Activated CD4-positive, CD25-positive, alpha-beta regulatory T cell (primary cell): Measurements from ENCODE around the gene NTRK1.

ENCODE experiments used
- DNase-seq, 4 experiments: peaks; one replicate each; lab custom pipeline; 2025; lab: John Stamatoyannopoulos, UW

NTRK1 gene

DNA sequence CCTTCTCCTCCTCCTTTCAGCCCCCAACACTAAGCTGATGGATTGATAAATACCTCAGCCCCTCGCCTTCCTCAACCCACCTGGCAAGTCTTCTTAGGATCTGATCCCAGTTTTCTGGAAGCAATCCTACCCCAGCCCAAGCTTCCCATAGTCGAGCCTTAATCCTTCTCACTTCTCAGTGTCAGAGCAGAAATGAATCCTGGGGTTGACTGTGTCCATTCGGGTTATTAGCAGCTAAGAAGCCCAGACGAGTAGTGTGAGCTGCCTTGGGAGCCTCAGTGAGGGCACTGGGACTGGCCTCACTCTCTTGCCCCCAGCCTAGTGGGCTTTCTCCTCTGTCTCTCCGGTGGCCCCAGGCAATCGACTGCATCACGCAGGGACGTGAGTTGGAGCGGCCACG is 20.4 kb downstream of the NTRK1 start:
- DNase-seq = no peak

DNA sequence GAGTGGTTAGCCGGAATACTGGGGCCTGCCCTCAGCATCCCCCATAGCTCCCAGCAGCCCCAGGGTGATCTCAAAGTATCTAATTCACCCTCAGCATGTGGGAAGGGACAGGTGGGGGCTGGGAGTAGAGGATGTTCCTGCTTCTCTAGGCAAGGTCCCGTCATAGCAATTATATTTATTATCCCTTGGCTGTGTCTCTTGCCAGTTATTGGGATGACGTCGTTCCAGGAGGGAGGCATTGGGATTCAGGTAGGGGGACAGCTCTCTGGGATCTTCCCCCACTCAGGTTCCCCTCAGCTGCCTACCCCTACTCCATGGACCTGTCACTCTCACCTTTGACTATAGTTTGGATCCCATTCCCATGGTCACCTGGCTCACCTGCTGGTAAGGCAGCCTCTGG is 21.0 kb downstream of the NTRK1 start:
- DNase-seq = no peak

- no peak for DNase-seq
Measured at GRCh38 chr1:156882543-156882942, 21.9 kb downstream of the NTRK1 start.

DNA sequence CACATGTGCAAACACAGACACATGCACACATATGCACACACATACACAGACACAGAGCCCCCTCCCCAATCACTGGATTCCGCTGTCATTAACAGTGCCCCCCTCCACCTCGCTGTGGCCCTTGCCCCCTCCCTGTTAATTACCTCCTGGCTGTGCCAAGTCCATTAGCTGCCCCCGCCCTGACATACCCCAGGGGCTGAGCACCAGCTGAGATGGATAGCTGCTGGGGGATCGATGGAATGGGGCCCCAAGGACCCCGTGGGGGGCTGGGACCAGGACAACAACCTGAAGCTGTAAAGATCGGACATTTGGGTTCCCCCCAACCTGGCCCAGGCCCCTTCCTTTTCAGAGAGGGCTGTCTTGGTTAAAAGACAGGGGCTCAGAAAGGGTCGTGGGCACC is 23.3 kb downstream of the NTRK1 start:
- DNase-seq = no peak

- no peak for DNase-seq
Measured at GRCh38 chr1:156884560-156885184, 24.0 kb downstream of the NTRK1 start.

DNA sequence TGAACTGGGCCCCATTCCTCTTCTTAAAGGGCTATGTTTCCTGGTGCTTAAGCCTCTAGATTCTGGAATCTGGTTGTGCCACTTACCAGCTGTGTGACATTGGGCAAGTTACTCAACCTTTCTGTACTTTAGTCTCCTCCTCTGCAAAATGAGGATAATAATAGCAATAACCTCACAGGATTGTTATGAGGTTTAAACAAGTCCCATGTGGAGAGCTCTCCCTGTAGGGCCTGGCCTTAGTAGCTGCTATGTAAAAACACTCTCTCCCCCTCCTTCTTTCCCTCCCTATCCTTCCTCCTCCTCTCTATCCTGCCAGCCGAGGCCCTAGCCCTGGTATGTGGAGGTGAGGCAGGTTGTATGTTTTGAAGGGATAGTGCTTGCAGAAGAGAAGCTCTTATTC is 24.6 kb downstream of the NTRK1 start:
- no peak for DNase-seq

DNA sequence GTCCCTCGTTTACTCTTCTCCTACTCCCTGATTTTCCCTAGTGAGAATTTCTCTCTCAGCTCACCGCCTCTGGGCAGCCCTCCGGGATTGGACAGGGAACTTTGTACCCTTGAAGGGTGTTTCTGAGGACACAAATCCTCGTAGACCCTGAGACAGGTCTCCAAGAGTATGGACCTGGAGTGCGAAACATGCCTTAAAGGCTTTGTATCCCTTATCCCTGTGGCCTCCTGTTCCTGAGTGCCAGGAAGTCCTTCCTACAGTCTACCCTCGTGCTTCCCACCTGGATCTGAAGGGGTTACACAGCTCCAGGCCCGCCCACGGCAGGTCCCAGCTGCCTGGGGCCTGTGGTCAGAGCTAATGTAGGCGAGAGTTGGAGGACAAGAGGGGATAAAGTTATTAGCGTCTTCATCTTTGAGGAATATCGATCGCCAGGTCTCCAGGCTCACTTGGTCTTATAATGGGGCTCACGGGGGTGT is 25.3 kb downstream of the NTRK1 start:
- DNase-seq = no peak

GRCh38 chr1:156886583-156887281 is 26.1 kb downstream of the NTRK1 start:
- no peak for DNase-seq

DNA sequence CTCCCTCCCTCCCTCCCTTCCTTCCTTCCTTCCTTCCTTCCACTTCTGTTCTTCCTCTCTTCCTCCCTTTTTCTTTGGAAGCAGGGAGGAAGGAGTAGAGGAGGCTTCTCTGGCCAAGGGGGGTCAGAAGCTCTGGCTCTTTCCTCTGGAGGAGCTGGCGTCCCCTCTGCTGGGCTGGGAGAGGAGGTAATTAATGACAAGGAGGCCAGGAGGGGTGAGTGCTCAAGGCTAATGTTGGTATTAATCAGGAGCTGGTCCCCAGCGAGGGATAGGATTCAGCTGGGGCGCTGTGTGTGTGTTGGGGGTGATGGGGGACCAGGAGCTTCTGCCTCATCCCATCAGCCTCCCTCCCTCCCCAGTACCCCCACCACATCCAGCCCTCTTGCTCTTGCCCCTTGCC is 26.7 kb downstream of the NTRK1 start:
- no peak for DNase-seq

DNA sequence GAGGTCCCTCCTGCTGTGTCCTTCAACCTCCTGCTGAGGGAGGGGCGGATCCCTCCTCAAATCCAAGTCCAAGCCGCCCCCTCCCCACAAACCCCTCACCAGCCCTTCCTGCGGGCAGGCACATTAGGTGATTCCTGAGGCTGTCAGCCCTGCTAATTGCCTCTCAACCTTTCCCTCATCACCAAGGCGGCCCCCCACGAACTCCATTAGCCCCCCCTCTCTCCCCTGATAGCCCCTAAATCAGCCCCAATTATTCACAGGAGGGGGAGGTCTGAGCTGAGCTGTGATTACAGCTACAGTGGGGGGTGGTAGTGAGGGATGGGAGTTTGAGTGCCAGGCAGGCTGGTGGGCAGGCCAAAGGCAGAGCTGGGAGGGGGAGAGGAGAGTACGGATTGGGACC is 27.1 kb downstream of the NTRK1 start:
- DNase-seq = no peak

DNA sequence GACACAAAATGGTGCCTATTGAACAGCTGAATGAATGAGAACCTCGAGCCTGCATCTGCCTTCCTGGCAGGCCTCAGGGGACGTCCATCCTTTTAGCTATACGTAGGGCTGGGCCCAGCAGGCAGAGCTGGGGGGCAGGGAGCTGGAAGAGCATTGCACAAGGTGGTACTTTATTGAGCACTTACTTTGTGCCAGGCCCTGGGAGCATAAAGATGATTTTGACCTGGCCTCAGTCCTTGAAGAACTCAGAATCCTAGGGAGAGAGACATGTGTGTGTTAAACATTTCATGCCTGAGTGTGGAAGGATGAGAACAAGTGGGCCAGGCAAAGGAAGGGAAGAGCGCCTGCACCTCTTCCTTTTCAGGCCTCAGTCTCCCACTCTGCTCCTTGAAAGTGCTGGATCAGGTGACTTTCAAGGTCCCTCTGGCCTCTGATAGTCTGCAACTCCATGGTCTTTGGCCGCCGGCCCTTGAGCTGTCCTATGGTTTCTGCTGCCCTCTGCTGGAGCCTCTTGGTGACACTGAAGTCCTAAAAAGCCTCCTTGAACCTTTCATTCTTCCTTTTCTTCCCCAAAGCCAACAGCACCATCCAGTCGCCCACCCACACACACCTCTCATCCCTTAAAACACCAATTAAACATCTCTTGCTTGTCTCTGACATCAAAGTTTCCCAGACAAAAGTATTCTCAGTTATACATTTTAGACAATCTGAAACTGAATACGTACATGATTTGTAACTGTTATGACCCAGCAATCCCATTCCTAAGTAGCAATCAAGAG is 29.3 kb downstream of the NTRK1 start:
- peak; percentile 10 to 35 (median 19) for DNase-seq

DNA sequence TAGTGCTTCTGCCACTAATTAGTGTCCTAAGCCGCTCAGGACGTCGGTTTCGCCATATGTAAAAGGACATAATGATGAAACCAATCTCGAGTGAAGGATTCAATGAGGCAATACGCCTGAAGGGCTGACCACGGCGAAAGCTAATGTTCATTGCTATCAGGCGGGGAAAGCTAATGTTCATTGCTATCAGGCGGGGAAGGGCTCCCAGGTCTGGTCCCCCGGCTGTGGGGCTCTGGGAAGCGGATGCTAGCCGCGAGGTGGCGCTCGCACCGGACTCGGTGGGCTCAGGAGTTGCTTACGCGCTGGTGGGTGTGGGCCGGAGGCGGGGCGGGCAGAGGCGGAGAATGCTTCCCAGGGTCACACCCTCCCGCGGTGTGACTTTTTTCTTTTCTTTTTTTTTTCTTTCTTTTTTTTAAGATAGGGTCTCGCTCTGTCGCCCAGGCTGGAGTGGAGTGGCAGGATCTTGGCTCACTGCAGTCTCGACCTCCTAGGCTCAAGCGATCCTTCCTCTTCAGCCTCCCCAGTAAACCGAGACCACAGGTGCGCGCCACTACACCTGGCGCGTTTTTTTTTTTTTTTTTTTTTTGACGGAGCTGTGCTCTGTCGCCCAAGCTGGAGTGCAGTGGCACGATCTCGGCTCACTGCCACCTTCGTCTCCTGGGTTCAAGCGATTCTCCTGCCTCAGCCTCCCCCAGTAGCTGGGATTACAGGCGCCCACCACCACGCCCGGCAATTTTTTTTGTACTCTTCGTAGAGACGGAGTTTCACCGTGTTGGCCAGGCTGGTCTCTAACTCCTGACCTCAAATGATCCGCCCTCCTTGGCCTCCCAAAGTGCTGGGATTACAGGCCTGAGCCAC is 31.8 kb downstream of the NTRK1 start:
- peak; percentile 57 to 73 (median 70) for DNase-seq

- DNase-seq = no peak
Measured at GRCh38 chr1:156893048-156893953, 32.6 kb downstream of the NTRK1 start, which contains the start of gene PEAR1. Gene PEAR1, plus strand, starts transcription at chr1:156893718. Its CDS starts 10,209 bp downstream, at chr1:156903927.

GRCh38 chr1:156894001-156894400 is 33.3 kb downstream of the NTRK1 start:
- no peak for DNase-seq

GRCh38 chr1:156894711-156895454 is 34.2 kb downstream of the NTRK1 start:
- no peak for DNase-seq

DNA sequence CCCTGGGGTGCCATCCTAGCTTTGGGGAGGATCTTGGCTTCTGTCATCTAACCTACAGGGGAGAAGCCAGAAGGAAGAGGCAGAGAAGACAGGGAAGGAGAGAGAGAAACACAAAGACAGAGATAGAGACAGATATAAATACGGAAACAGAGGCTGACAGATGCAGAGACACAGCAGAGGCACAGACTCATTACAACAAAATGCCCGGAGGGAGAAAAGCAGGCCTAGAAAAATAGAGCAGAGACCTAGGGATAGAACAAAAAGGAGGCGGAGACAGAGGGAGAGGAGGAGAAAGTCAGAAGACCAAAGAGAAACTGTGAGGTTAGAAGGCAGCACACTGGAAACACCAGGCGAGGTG is 34.8 kb downstream of the NTRK1 start:
- no peak for DNase-seq

- no peak for DNase-seq
Measured at GRCh38 chr1:156895927-156896326, 35.3 kb downstream of the NTRK1 start.

GRCh38 chr1:156896490-156897033 is 35.9 kb downstream of the NTRK1 start:
- no peak for DNase-seq

- DNase-seq = no peak
Measured at GRCh38 chr1:156897078-156897825, 36.6 kb downstream of the NTRK1 start.
